HG03095 (cell line): ENCODE results near the gene PSMD3.

Source experiments
- ATAC-seq: cut with Tn5 transposase; IDR thresholded peaks from one replicate; pipeline ENCODE4 v1.9.1; 2021; ENCODE audit warnings: moderate library complexity; ENCODE audit not compliant: unreplicated experiment

Gene PSMD3

GRCh38 chr17:39955726-39956225 lies 24.8 kb upstream of the PSMD3 start:
- no peak for ATAC-seq

GRCh38 chr17:39960524-39961041 lies 20.0 kb upstream of the PSMD3 start:
- no peak for ATAC-seq

DNA sequence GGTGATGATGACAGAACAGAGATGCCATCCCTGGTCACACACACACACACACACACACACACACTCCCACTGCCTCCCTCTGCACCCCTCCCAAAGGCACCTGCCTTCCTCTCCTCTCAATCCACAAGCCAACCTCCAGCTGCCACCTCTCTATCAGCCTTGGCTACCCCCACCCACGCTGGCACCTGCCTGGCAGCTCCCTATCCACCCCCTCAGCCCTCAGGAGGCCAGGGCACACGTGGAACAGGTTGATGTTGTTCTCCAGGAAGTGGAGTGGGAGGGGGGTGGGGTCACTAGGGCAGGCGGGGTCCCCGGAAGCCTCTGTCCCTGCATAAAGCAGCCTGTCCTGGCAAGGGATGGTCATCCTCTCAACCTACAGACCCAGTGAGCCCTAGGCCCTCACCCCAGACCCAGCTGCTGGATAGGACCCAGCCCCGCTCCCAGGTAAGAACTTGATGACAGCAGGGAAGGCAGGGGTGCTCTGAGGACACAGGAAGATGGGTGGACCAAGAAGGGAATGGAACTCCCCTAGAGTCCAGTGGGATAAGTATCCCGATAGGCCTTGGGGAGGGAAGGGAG lies 17.9 kb upstream of the PSMD3 start, which contains the start of gene GSDMA:
Gene GSDMA (plus strand): TSS at position 363 of the 579 bp plus-strand sequence. CDS start 2,684 bp downstream, outside the sequence.
- no peak for ATAC-seq

DNA sequence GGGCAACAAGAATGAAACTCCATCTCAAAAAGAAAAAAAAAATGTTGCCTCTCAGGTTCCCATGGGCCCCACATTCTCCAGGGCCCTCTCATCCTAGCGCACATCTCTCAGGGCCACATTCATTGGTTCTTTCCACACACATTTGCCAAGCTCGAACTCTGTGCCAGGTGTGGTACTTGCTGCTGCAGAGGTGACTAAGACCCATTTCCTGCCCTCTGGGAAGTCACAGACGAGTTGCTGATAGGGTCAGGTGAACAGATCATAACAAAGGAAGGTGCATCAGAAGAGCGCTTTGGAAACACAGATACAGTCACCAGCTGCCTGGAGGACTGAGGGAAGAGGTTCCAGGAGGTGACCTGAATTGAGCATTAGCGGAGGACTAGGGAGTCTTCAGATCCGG lies 16.8 kb upstream of the PSMD3 start:
- no peak for ATAC-seq

GRCh38 chr17:39965017-39965699 lies 15.4 kb upstream of the PSMD3 start:
- no peak for ATAC-seq

DNA sequence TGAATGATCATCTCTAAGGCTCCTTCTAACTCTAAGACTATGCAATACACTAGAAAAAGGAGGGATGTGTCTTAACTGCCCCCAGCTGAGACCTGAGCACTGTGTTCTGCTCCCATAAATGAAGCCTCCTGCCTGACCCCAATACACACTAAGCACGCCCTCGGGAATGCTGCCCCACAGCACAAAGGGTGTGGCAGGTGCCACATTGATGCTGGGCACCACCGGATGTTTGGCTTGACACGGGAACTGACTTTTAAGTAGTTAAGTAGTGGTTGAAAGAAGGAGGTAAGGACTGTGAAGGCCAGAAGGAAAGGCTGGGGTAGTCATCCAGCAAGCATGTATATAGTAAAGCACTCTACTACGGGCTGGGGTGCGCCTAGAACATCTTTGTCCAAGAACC lies 13.8 kb upstream of the PSMD3 start:
- no peak for ATAC-seq

DNA sequence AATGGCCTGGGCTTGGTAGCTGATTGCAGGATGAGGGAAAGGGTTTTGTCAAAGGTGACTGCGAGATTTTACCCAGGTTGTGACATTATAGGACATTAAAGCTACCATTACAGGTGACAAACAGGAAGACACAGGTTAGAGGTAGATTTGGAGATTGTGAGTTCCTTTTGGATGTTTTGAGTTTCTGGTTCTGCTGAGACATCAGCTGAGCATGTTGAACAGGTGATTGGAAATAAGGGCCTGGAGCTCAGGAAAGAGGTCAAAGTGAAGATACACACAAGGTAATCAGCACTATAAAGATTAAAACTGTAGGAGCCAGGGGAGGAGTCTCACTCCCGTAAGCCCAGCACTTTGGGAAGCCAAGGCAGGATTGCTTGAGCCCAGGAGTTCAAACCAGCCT lies 11.8 kb upstream of the PSMD3 start:
- no peak for ATAC-seq

- ATAC-seq = no peak
Measured at GRCh38 chr17:39969375-39969774, 11.2 kb upstream of the PSMD3 start.

DNA sequence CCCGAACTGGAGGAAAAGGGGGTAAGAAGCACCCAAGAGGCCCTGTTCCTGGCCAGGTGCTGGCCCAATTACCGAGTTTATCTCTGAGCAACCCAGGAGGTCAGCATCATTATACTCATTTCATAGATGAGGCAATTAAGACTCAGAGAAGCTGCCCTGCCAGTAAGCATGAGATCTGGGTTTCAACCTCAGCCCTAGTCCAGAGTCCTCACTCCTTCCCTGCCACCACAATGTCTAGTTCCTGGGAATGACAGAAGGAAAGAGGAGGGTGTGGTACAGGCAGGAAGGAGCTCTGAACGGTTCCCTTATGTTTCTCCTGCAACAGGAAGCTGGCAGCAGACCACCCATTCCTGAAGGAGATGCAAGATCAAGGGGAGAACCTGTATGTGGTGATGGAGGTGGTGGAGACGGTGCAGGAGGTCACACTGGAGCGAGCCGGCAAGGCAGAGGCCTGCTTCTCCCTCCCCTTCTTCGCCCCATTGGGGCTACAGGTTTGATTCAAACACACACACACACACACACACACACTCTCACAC lies 10.4 kb upstream of the PSMD3 start:
- no peak for ATAC-seq

- no peak for ATAC-seq
Measured at GRCh38 chr17:39971076-39971603, 9.5 kb upstream of the PSMD3 start.

GRCh38 chr17:39972271-39972670 lies 8.3 kb upstream of the PSMD3 start:
- ATAC-seq = no peak

- no peak for ATAC-seq
Measured at GRCh38 chr17:39973496-39973895, 7.1 kb upstream of the PSMD3 start.

GRCh38 chr17:39974433-39974832 lies 6.2 kb upstream of the PSMD3 start:
- ATAC-seq = no peak

DNA sequence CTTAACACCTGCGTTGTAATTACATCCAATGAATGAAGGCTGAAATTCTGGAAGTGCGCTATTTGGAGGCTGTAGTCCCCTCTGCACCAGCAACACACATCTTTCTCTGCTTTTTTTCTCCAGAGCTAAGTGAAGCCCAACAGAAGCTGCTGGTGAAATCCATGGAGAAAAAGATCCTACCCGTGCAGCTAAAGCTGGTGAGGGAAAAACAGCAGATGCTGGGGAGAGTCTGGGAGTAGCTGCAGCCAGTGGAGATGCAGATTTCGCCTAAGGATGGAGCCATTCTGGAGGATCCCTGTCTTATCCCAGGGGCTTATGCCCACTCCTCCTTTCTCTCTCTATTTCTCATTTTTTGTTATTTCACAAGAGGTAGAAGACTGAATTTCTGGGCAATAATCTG lies 4.8 kb upstream of the PSMD3 start:
- no peak for ATAC-seq

GRCh38 chr17:39979016-39979670 lies 1.5 kb upstream of the PSMD3 start:
- ATAC-seq = no peak

GRCh38 chr17:39979893-39980350 lies 685 bp upstream of the PSMD3 start:
- ATAC-seq = peak; percentile 7

DNA sequence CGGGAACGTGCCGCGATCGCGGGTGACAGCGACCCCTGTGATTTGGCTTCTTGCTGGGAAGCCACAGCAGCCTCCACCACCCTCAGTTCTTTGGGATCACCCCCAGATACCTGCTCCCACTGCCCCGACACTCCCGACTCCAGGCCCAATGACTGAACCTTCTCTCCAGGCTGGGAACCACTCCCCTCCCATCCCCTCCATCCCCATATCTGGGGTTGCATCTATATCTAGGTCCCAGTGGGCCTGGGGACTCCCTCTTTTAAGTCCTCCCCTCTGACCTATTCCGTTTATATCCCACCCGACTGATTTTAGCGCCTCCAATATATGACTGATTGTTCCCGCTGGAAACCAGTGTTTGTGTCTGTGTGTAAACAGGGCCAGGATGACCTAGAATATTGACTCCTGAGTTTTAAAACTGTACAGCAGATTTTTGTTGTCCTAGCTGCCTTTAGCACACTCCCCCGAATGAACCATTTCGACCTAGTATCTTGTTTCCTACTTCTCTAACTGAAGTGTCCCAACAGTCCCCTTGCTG lies 667 bp downstream of the PSMD3 start:
- no peak for ATAC-seq

DNA sequence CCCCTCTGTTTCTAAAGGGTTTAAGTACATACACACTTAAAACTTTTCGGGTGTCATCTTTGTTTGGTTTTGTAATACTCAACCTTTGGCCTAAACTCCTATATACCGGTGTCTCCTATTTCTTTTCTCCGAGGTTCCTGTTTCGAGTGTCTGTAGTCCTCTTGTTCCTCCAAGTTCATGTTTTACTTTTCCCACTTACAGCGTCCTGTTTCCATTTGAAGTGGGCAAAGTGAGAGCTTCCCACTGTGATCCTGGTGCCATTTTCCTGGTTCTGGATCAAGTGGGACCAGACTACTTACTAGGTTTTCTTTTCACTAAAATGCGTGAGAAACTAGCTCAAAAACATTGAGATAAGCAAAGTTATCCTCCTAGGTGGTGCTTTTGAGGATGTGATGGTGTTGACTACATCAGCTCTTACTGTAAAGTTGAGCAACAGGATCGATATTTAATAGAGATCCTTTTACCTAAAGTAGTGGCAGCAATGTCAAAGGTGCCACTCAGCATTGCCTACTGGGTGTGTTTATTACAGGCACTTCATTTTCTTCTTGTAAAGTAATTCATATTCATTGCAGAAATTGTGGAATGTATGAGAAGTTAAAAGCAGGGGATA lies 1.3 kb downstream of the PSMD3 start:
- no peak for ATAC-seq

GRCh38 chr17:39988206-39988810 lies 7.7 kb downstream of the PSMD3 start:
- no peak for ATAC-seq

- ATAC-seq = no peak
Measured at GRCh38 chr17:39994448-39994847, 13.8 kb downstream of the PSMD3 start.
